PC-9 (cell line): ENCODE measurements around the gene CHAF1B. TPM values are rescaled to one million over a fixed set of nuclear protein-coding genes. Genes with fewer than 3 reads are reported as not detected.

Source experiments
- BruUV-seq: library from RNA; stranded (reverse); fragments of 400-500 nt; replicated peaks from 2 replicates; lab custom pipeline; 2021; lab: Mats Ljungman, UMichigan
- CTCF ChIA-PET: fragments of 300-600 bp; sonication (Branson Sonifier 250); formaldehyde crosslinking; loops from one replicate; lab custom pipeline; 2022; ENCODE audit warnings: antibody characterized with exemption; lab: Charles Lee
- POLR2A ChIA-PET: fragments of 300-600 bp; sonication (Branson Sonifier 250); formaldehyde crosslinking; loops from one replicate; lab custom pipeline; 2022; ENCODE audit warnings: antibody characterized with exemption; ENCODE audit not compliant: unreplicated experiment; lab: Charles Lee
- DNase-seq, 2 experiments: peaks; one replicate each; pipeline versions ENCODE4 v3.0.0 to v3.0.0-alpha.2; 2015 to 2022; ENCODE audit warnings: mixed read lengths in 1 of 2
- H2AFZ ChIP-seq: fragments of 200-600 bp; sonication (generic); 2 replicates; pipeline ENCODE4 v1.8.1; 2017; ENCODE audit warnings: antibody characterized with exemption
- H3F3A ChIP-seq: fragments of 200-600 bp; sonication (generic); 2 replicates; pipeline ENCODE4 v1.8.1; 2017; ENCODE audit warnings: antibody characterized with exemption, mild to moderate bottlenecking, low read depth; ENCODE audit not compliant: insufficient read depth
- H3K27ac ChIP-seq: fragments of 200-600 bp; sonication (generic); 2 replicates; pipeline ENCODE4 v1.6.1; 2016; ENCODE audit warnings: mixed run types
- H3K27me3 ChIP-seq: fragments of 200-600 bp; sonication (generic); 2 replicates; pipeline ENCODE4 v1.6.1; 2016; ENCODE audit warnings: low read depth, mixed run types; ENCODE audit not compliant: insufficient read depth
- H3K36me3 ChIP-seq: fragments of 200-600 bp; sonication (generic); 2 replicates; pipeline ENCODE4 v1.6.1; 2016; ENCODE audit warnings: low read depth, mixed run types
- H3K4me1 ChIP-seq: fragments of 200-600 bp; sonication (generic); replicated peaks from 2 replicates; pipeline ENCODE4 v1.6.1; 2016; ENCODE audit warnings: mixed run types; ENCODE audit not compliant: insufficient read depth
- H3K4me2 ChIP-seq: fragments of 200-600 bp; sonication (generic); 2 replicates; pipeline ENCODE4 v1.6.1; 2017; ENCODE audit warnings: mixed run types
- H3K4me3 ChIP-seq: fragments of 200-600 bp; sonication (generic); 2 replicates; pipeline ENCODE4 v1.6.1; 2016; ENCODE audit warnings: mixed run types
- H3K79me2 ChIP-seq: fragments of 200-600 bp; sonication (generic); 2 replicates; pipeline ENCODE4 v1.6.1; 2017; ENCODE audit warnings: low read depth, mixed run types
- H3K9me2 ChIP-seq: fragments of 200-600 bp; sonication (generic); 2 replicates; pipeline ENCODE4 v1.8.1; 2017; ENCODE audit warnings: mild to moderate bottlenecking; ENCODE audit not compliant: insufficient read depth
- H3K9me3 ChIP-seq: fragments of 200-600 bp; sonication (generic); 2 replicates; pipeline ENCODE4 v1.8.1; 2016; ENCODE audit warnings: low read depth; ENCODE audit not compliant: insufficient read depth
- H4K20me1 ChIP-seq: fragments of 200-600 bp; sonication (generic); 2 replicates; pipeline ENCODE4 v1.8.1; 2017; ENCODE audit not compliant: insufficient read depth
- CTCF ChIP-seq: fragments of 200-600 bp; sonication (generic); conservative IDR thresholded peaks from 2 replicates; pipeline ENCODE4 v1.6.1; 2017; ENCODE audit warnings: mixed run types, antibody characterized with exemption, mild to moderate bottlenecking, moderate library complexity
- EZH2 ChIP-seq: fragments of 200-600 bp; sonication (generic); IDR thresholded peaks from 2 replicates; pipeline ENCODE4 v1.8.0; 2017; ENCODE audit warnings: antibody characterized with exemption, low read depth
- intact Hi-C: fragments of 100-400 bp; cut with micrococcal nuclease; formaldehyde crosslinking; loops from one replicate; pipeline ENCODE4 v1.10.0; 2022; ENCODE audit not compliant: unreplicated experiment
- total RNA-seq: library from RNA; stranded (reverse); gene quantifications from 2 replicates; pipeline ENCODE4 v1.2.3, GENCODE V29; 2021

Gene CHAF1B
- total RNA-seq, 1 experiment from 2014 or later = 14.1 TPM

GRCh38 chr21:36422279-36423098 lies 37.3 kb downstream of the CHAF1B start:
- TF ChIP-seq EZH2 (no peak), CTCF (peak; percentile 80)
- Histone ChIP-seq H4K20me1 (no peaks in the 10 kb centered on the region), H3K9me3 (no peaks in the 10 kb centered on the region), H3K27ac (no peak overlapping the region), H3K36me3 (no peaks in the 10 kb centered on the region), H3K79me2 (no peaks in the 10 kb centered on the region), H3K4me3 (no peak overlapping the region), H3K4me1 (no peaks in the 10 kb centered on the region), H3K27me3 (no peaks in the 10 kb centered on the region), H2AFZ (no peak overlapping the region), H3K4me2 (no peak overlapping the region), H3F3A (no peaks in the 10 kb centered on the region), H3K9me2 (no peaks in the 10 kb centered on the region)
- intact Hi-C loops = loop anchor here (5.0 kb wide), 1 partner anchor 80 kb away; no protein-coding TSS in a partner anchor
- ChIA-PET CTCF (no interaction called here), POLR2A (no interaction called here)
- BruUV-seq = no TSS peak
- DNase-seq = peak in 1 of 2 experiments; percentile 57

DNA sequence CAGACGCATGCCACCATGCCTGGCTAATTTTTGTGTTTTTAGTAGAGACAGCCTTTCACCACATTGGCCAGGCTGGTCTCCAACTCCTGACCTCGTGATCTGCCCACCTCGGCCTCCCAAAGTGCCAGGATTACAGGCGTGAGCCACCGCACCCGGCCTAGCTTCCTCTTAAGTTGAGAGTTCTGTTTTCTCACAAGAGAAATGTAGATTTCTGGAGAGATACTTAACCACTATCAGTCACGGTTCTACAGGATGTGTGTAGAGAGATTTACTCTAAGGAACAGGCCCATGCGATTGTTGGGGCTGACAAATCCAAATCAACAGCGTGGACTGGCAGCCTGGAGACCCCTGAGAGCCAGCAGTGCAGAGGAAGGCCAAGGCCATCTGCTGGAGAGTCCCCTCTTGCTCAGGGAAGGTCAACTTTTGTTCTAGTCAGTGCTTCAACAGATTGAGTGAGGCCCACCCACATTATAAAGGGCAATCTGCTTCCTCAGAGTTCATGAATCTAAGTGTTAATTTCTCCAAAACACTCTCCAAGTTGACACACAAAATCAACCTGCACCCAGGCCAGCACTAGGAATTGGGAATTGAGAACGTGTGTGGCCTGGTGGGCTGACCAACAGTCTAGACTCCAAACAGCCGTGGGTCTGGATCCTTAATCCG lies 38.7 kb downstream of the CHAF1B start:
- H3K9me3 ChIP-seq = no peaks in the 10 kb centered on the region
- no peak overlapping the region for H2AFZ ChIP-seq
- no peaks in the 10 kb centered on the region for H4K20me1 ChIP-seq
- BruUV-seq = no TSS peak
- H3K4me1 ChIP-seq = peaks cover 6% of the 10 kb centered on the region
- H3K79me2 ChIP-seq = no peaks in the 10 kb centered on the region
- intact Hi-C loops = loop anchor here (5.0 kb wide), 1 partner anchor 78 kb away; no protein-coding TSS in a partner anchor
- POLR2A ChIA-PET = no interaction called here
- H3K36me3 ChIP-seq = no peaks in the 10 kb centered on the region
- no peak overlapping the region for H3K4me2 ChIP-seq
- no peaks in the 10 kb centered on the region for H3K9me2 ChIP-seq
- no peak overlapping the region for H3K27ac ChIP-seq
- no peak overlapping the region for H3K4me3 ChIP-seq
- H3F3A ChIP-seq = no peaks in the 10 kb centered on the region
- no peaks in the 10 kb centered on the region for H3K27me3 ChIP-seq
- CTCF ChIA-PET = no interaction called here
- DNase-seq = no peak
- TF ChIP-seq EZH2 = no peak
- TF ChIP-seq CTCF = no peak

- Histone ChIP-seq H3K27me3 (no peaks in the 10 kb centered on the region), H3K79me2 (no peaks in the 10 kb centered on the region), H4K20me1 (no peaks in the 10 kb centered on the region), H3K4me3 (no peak overlapping the region), H3K36me3 (no peaks in the 10 kb centered on the region), H3K9me3 (no peaks in the 10 kb centered on the region), H3K9me2 (no peaks in the 10 kb centered on the region), H3K4me2 (no peak overlapping the region), H3K27ac (no peak overlapping the region), H3F3A (peaks cover 4% of the 10 kb centered on the region; the same call in 1 of the 2 replicates), H3K4me1 (peaks cover 12% of the 10 kb centered on the region), H2AFZ (no peak overlapping the region)
- no TSS peak for BruUV-seq
- no peak for TF ChIP-seq EZH2
- TF ChIP-seq CTCF = no peak
- ChIA-PET CTCF (no interaction called here), POLR2A (no interaction called here)
- intact Hi-C loops = loop anchor here (5.0 kb wide), 1 partner anchor 78 kb away; no protein-coding TSS in a partner anchor
- no peak for DNase-seq
Measured at GRCh38 chr21:36424592-36424991, 39.4 kb downstream of the CHAF1B start.
